ENCODE measurements around the gene PARD3B.

Gene PARD3B

GRCh38 chr2:205010196-205010595 lies 464.9 kb downstream of the PARD3B start:
- DNase-seq (ENCODE audit: low spot score): no peak

GRCh38 chr2:205011031-205011430 lies 465.8 kb downstream of the PARD3B start:
- no peak for DNase-seq (ENCODE audit: low spot score)

GRCh38 chr2:205012961-205013360 lies 467.7 kb downstream of the PARD3B start:
- DNase-seq (ENCODE audit: low spot score): no peak

- no peak for DNase-seq (ENCODE audit: low spot score)
These were observed 468.3 kb downstream of the PARD3B start for GRCh38 chr2:205013586-205013985.

GRCh38 chr2:205014201-205014600 lies 468.9 kb downstream of the PARD3B start:
- DNase-seq (ENCODE audit: low spot score): no peak

GRCh38 chr2:205017381-205017780 lies 472.1 kb downstream of the PARD3B start:
- no peak for DNase-seq (ENCODE audit: low spot score)

GRCh38 chr2:205017912-205018311 lies 472.6 kb downstream of the PARD3B start:
- DNase-seq (ENCODE audit: low spot score): no peak

- DNase-seq (ENCODE audit: low spot score): no peak
These were observed 475.4 kb downstream of the PARD3B start for GRCh38 chr2:205020673-205021072.

- DNase-seq (ENCODE audit: low spot score): no peak
These were observed 477.6 kb downstream of the PARD3B start for GRCh38 chr2:205022841-205023240.

- peak; percentile 93 for DNase-seq (ENCODE audit: low spot score)
These were observed 479.7 kb downstream of the PARD3B start for GRCh38 chr2:205024822-205025518.

GRCh38 chr2:205025580-205026240 lies 480.4 kb downstream of the PARD3B start:
- DNase-seq (ENCODE audit: low spot score): no peak

GRCh38 chr2:205030695-205031094 lies 485.4 kb downstream of the PARD3B start:
- no peak for DNase-seq (ENCODE audit: low spot score)

- DNase-seq (ENCODE audit: low spot score): no peak
These were observed 486.8 kb downstream of the PARD3B start for GRCh38 chr2:205032093-205032551.

- DNase-seq (ENCODE audit: low spot score): no peak
These were observed 488.2 kb downstream of the PARD3B start for GRCh38 chr2:205033431-205033830.

- no peak for DNase-seq (ENCODE audit: low spot score)
These were observed 488.8 kb downstream of the PARD3B start for GRCh38 chr2:205034034-205034433.

- DNase-seq (ENCODE audit: low spot score): no peak
These were observed 495.0 kb downstream of the PARD3B start for GRCh38 chr2:205040323-205040722.

GRCh38 chr2:205041472-205042130 lies 496.3 kb downstream of the PARD3B start:
- no peak for DNase-seq (ENCODE audit: low spot score)

GRCh38 chr2:205043285-205043684 lies 498.0 kb downstream of the PARD3B start:
- DNase-seq (ENCODE audit: low spot score): no peak

- DNase-seq (ENCODE audit: low spot score): no peak
These were observed 500.4 kb downstream of the PARD3B start for GRCh38 chr2:205045706-205046105.

GRCh38 chr2:205047273-205047839 lies 502.1 kb downstream of the PARD3B start:
- DNase-seq (ENCODE audit: low spot score): no peak

GRCh38 chr2:205051417-205051816 lies 506.1 kb downstream of the PARD3B start:
- no peak for DNase-seq (ENCODE audit: low spot score)

GRCh38 chr2:205052781-205053180 lies 507.5 kb downstream of the PARD3B start:
- no peak for DNase-seq (ENCODE audit: low spot score)
